Esophagus squamous epithelium (tissue), 5 donors: Measurements from ENCODE around the gene NENF. TPM values are rescaled to one million over a fixed set of nuclear protein-coding genes. Genes with fewer than 3 reads are reported as not detected.

Experiments
- DNase-seq: peaks from one replicate; lab custom pipeline; 2025; lab: John Stamatoyannopoulos, UW
- H3K27ac ChIP-seq, 4 donors: fragments of 200-600 bp; sonication (generic); one replicate each; pipeline ENCODE4 v1.5.1; 2016 to 2019; ENCODE audit warnings: mild to moderate bottlenecking in 1 of 4
- H3K27me3 ChIP-seq, 4 donors: fragments of 200-600 bp; sonication (generic); 1 replicate in 3 of 4; 2 replicates in 1 of 4; pipeline versions ENCODE4 v1.5.1 to v1.6.0; 2017 to 2021; ENCODE audit warnings: antibody characterized with exemption in 1 of 4
- H3K36me3 ChIP-seq, 3 donors: fragments of 200-600 bp; sonication (generic); one replicate each; pipeline ENCODE4 v1.5.1; 2016 to 2019
- H3K4me1 ChIP-seq, 3 donors: fragments of 200-600 bp; sonication (generic); one replicate each; pipeline ENCODE4 v1.5.1; 2017 to 2019
- H3K4me3 ChIP-seq, 4 donors: fragments of 200-600 bp; sonication (generic); 1 replicate in 3 of 4; 2 replicates in 1 of 4; pipeline ENCODE4 v1.5.1; 2016 to 2019; ENCODE audit warnings: mild to moderate bottlenecking in 2 of 4, moderate library complexity in 1 of 4
- H3K9me3 ChIP-seq, 3 donors: fragments of 200-600 bp; sonication (generic); one replicate each; pipeline ENCODE4 v1.5.1; 2016 to 2019
- POLR2A ChIP-seq, 4 donors: fragments of 450-650 bp; IDR thresholded peaks; one replicate each; pipeline ENCODE4 v1.6.1; 2017; ENCODE audit warnings: antibody characterized with exemption in 4 of 4, mild to moderate bottlenecking in 4 of 4, moderate library complexity in 3 of 4
- WGBS, 2 donors: methylation state at CpG; one replicate each; pipeline ENCODE4 v1.1.5; 2018; 5-methylcytosine and 5-hydroxymethylcytosine counted together
- intact Hi-C: fragments of 100-400 bp; cut with DNase I; formaldehyde crosslinking; loops from one replicate; pipeline ENCODE4 v1.15.0; 2022
- total RNA-seq, 4 donors: library from RNA; depleted of rRNA; stranded (reverse); fragments of >200 nt; gene quantifications; one replicate each; pipeline ENCODE4 v1.1.0, GENCODE V29; 2016
- TF ChIP-seq, protein P1 (sequence below), 6 experiments: fragments of 450-650 bp in 4 of 6; fragments of 200-600 bp in 2 of 6; sonication (generic) in 2 of 6; IDR thresholded peaks; one replicate each; pipeline ENCODE4 v1.5.1; 2016 to 2019; ENCODE audit warnings: antibody characterized with exemption in 6 of 6, mild to moderate bottlenecking in 4 of 6, moderate library complexity in 4 of 6
- donor health status: DM: yes; HTN: yes; CAD: no.

NENF gene
- total RNA-seq, 4 donors from 2014 or later = 31.0 to 65.8 (median 42.0) TPM

DNA sequence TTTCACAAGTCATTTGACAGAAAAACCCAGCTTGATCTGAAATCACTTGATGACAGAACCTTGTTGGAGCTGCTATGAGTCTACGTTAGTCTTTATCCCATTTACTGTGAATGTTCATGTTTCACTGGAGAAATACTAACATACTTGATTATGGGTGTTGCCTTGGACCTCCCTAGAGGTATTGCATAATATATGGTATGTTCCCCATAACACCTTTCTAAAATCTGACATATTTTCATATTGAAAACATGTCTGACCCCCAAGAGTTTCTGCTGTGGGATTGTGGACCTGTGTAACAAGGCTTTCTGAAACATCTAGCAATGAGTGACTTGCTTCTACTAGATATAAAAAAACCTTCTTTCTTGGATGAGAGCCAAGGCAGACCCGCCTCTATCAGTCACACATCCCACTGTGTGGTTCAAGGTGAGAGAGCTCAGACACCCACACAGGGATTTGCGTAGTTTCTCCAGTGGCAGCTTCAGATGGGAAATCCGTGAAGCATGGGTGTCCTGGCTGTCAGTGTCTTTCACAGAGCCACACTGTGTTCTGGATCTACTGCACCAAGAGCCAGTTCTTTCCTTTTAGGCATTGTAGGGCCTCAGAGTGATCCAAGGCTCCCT is 4.6 kb downstream of the NENF start:
- TF ChIP-seq, protein P1, sequence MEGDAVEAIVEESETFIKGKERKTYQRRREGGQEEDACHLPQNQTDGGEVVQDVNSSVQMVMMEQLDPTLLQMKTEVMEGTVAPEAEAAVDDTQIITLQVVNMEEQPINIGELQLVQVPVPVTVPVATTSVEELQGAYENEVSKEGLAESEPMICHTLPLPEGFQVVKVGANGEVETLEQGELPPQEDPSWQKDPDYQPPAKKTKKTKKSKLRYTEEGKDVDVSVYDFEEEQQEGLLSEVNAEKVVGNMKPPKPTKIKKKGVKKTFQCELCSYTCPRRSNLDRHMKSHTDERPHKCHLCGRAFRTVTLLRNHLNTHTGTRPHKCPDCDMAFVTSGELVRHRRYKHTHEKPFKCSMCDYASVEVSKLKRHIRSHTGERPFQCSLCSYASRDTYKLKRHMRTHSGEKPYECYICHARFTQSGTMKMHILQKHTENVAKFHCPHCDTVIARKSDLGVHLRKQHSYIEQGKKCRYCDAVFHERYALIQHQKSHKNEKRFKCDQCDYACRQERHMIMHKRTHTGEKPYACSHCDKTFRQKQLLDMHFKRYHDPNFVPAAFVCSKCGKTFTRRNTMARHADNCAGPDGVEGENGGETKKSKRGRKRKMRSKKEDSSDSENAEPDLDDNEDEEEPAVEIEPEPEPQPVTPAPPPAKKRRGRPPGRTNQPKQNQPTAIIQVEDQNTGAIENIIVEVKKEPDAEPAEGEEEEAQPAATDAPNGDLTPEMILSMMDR (IDR thresholded peaks at IDR 0.05) = no peak
- DNase-seq = no peak
- Histone ChIP-seq H3K27me3 (no peaks in the 10 kb centered on the region), H3K4me1 (peaks cover 7 to 31% (median 9%) of the 10 kb centered on the region in 3 donors), H3K4me3 (no peak overlapping the region), H3K9me3 (no peaks in the 10 kb centered on the region), H3K27ac (no peak overlapping the region), H3K36me3 (no peaks in the 10 kb centered on the region)
- intact Hi-C loops = no loop called here
- 54 to 75% methylated on average over 4 of the region's 4 CpGs for WGBS, 2 donors

DNA sequence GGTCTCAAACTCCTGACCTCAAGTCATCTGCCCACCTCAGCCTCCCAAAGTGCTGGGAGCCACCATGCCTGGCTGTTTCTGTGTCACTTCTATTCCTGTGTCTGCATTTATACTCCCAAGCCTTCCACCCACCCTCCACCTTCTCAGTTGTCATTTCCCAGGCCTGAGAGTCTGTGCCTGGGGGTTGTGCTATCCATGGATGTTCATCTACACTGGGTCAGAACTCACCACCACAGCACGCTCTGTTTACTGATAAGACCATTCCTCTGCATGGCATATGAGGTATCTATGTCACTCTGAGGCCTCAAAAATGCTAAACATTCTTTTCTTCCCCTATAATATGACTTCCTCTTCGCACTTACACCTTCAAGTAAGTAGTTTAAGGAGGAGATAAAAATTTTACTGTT is 6.1 kb downstream of the NENF start:
- TF ChIP-seq, protein P1 (IDR thresholded peaks at IDR 0.05) = no peak
- TF ChIP-seq POLR2A (IDR thresholded peaks at IDR 0.05) = no peak
- DNase-seq = no peak

DNA sequence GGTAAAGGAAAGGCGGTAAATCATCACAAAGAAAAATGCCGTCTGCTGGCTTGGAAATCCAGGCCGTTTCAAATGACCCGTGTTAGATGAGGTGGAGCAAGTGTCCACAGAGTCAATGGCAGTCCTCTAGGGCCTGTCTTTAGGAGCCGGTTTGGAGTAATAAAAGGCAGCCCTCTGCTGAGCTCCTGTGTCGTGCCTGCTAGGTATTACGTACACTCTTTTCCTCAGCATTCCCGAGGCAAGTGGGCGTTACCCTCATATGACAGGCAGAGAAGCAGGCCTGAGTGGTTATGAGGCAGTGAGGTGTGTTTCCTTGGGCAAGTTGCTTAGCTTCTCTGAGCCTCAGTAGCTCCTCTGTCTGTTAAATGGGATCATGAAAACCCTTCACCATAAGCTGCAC is 7.7 kb downstream of the NENF start:
- WGBS, 2 donors = 75 to 85% methylated on average over 7 to 9 of the region's 9 CpGs
- no peak for DNase-seq

More for the DNA sequence above, 6.1 kb downstream of the NENF start:
- Histone ChIP-seq H3K27me3 (no peaks in the 10 kb centered on the region), H3K4me3 (no peak overlapping the region), H3K36me3 (peaks cover 0 to 9% (median 0%) of the 10 kb centered on the region in 3 donors), H3K4me1 (peaks cover 0 to 20% (median 3%) of the 10 kb centered on the region in 3 donors), H3K27ac (no peak overlapping the region), H3K9me3 (no peaks in the 10 kb centered on the region)
- intact Hi-C loops = no loop called here
- WGBS, 2 donors = 93 to 100% methylated on average over 2 of the region's 2 CpGs

DNA sequence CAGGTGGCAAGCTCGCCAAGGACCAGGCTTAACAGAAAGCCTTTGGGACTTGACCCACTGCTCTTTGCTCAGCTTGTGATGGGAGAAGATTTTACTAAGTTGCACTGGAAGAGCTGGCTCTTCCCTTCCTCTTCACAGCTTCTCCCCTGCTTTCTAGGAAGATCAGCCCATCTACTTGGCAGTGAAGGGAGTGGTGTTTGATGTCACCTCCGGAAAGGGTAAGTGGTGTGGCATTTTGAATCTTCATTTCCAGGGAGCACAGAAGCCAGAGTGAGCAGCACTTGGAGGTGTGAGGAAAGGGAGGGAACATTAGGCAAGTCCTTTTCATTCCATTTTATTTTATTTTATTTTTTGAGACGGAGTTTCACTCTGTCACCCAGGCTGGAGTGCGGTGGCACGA is 9.7 kb downstream of the NENF start:
- intact Hi-C loops = no loop called here
- WGBS, 2 donors = 85 to 96% methylated on average over 5 of the region's 5 CpGs
- Histone ChIP-seq H3K9me3 (no peaks in the 10 kb centered on the region), H3K36me3 (peaks cover 0 to 44% (median 13%) of the 10 kb centered on the region in 3 donors), H3K27me3 (no peaks in the 10 kb centered on the region), H3K4me3 (no peak overlapping the region), H3K4me1 (peaks cover 0 to 8% (median 0%) of the 10 kb centered on the region in 3 donors), H3K27ac (no peak overlapping the region)
- no peak for DNase-seq
- TF ChIP-seq POLR2A (IDR thresholded peaks at IDR 0.05) = no peak
- TF ChIP-seq, protein P1 (IDR thresholded peaks at IDR 0.05) = no peak

More for the DNA sequence above, 7.7 kb downstream of the NENF start:
- H3K27me3 ChIP-seq = no peaks in the 10 kb centered on the region
- no peak overlapping the region for H3K27ac ChIP-seq
- intact Hi-C loops = no loop called here
- peaks cover 0 to 8% (median 0%) of the 10 kb centered on the region in 3 donors for H3K4me1 ChIP-seq
- H3K9me3 ChIP-seq = no peaks in the 10 kb centered on the region
- TF ChIP-seq, protein P1 (IDR thresholded peaks at IDR 0.05) = no peak
- no peak for TF ChIP-seq POLR2A (IDR thresholded peaks at IDR 0.05)
- H3K4me3 ChIP-seq = no peak overlapping the region
- peaks cover 0 to 24% (median 3%) of the 10 kb centered on the region in 3 donors for H3K36me3 ChIP-seq

DNA sequence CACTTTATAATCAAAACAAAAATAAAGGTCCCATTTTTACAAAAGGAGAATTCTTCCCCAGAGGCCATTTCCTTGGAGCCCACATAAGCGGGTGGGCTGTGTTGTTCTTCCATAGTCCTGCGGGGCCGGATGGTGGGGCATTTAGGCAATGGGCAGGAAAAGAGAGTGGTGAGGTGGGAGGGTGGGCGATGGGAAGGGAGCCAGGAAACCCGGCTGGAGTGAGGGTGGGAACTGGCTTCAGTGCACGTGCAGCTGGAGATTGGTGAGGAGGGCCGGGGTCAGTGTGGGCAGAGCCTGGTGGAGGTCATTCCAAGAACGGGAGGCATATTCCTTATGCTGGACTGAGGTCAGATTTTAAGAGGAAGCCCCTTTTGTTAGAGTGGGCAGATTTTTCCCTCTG is 13.6 kb downstream of the NENF start:
- intact Hi-C loops = no loop called here
- 82 to 84% methylated on average over 8 of the region's 8 CpGs for WGBS, 2 donors
- H3K4me1 ChIP-seq = no peaks in the 10 kb centered on the region
- TF ChIP-seq, protein P1 (IDR thresholded peaks at IDR 0.05) = no peak
- no peak for TF ChIP-seq POLR2A (IDR thresholded peaks at IDR 0.05)
- no peak for DNase-seq
- peaks cover 0 to 47% (median 13%) of the 10 kb centered on the region in 3 donors for H3K36me3 ChIP-seq
- no peak overlapping the region for H3K27ac ChIP-seq
- no peaks in the 10 kb centered on the region for H3K27me3 ChIP-seq
- no peaks in the 10 kb centered on the region for H3K9me3 ChIP-seq
- H3K4me3 ChIP-seq = no peak overlapping the region
